A549 (cell line): Measurements from ENCODE around the gene YIPF3. TPM values are rescaled to one million over a fixed set of nuclear protein-coding genes. Genes with fewer than 3 reads are reported as not detected.

ENCODE experiments used
- ATAC-seq, 2 experiments: fragments of 200-7000 bp in 1 of 2; fragments of >200 bp in 1 of 2; cut with Nextera tagmentation in 1 of 2; cut with Tn5 transposase in 1 of 2; 3 replicates each; pipeline versions ENCODE4 v1.8.0 to v1.9.1; 2018 to 2020; ENCODE audit warnings: mild to moderate bottlenecking in 1 of 2, moderate library complexity in 1 of 2
- CTCF ChIA-PET: fragments of 300-600 bp; sonication (Branson Sonifier 250); formaldehyde crosslinking; extraction: SDS; loops from one replicate; lab custom pipeline; 2021; ENCODE audit warnings: antibody characterized with exemption, inconsistent platforms; lab: Yijun Ruan, JAX
- POLR2A ChIA-PET: fragments of 350-600 bp; formaldehyde crosslinking; extraction: SDS; loops from one replicate; lab custom pipeline; 2021; ENCODE audit warnings: antibody characterized with exemption, inconsistent platforms; lab: Yijun Ruan, JAX
- DNase-seq, 2 experiments: peaks; one replicate each; pipeline versions ENCODE4 v3.0.0 to v3.0.0-alpha.2; 2011 to 2016; ENCODE audit warnings: low read depth in 1 of 2, low spot score in 1 of 2
- FAIRE-seq: peaks from 2 replicates; lab custom pipeline; 2011; peaks lifted over from hg19 to GRCh38; lab: Jason Lieb, UNC
- H3K27ac ChIP-seq, 2 experiments: fragments of >200 bp; sonication (Bioruptor Twin); formaldehyde crosslinking; 3 replicates each; pipeline ENCODE4 v1.5.1; 2016 to 2017
- H3K4me1 ChIP-seq: fragments of >200 bp; sonication (Bioruptor Twin); formaldehyde crosslinking; 3 replicates; pipeline ENCODE4 v1.6.1; 2016
- H3K4me2 ChIP-seq: fragments of >200 bp; sonication (Bioruptor Twin); formaldehyde crosslinking; 3 replicates; pipeline ENCODE4 v1.6.1; 2016
- H3K4me3 ChIP-seq: fragments of >200 bp; sonication (Bioruptor Twin); formaldehyde crosslinking; 3 replicates; pipeline ENCODE4 v1.5.1; 2016
- H3K9me3 ChIP-seq: fragments of >200 bp; sonication (Bioruptor Twin); formaldehyde crosslinking; 3 replicates; pipeline ENCODE4 v1.6.1; 2016
- BCL3 ChIP-seq: fragments of >200 bp; sonication (Bioruptor Twin); formaldehyde crosslinking; IDR thresholded peaks from 3 replicates; pipeline ENCODE4 v1.6.1; 2016
- BHLHE40 ChIP-seq: IDR thresholded peaks from 2 replicates; pipeline ENCODE4 v1.6.1; 2012; ENCODE audit warnings: low read depth, low read length, inconsistent platforms
- CHD4 ChIP-seq: fragments of 200-600 bp; sonication (generic); IDR thresholded peaks from 2 replicates; pipeline ENCODE4 v1.6.1; 2016; ENCODE audit warnings: antibody characterized with exemption, mild to moderate bottlenecking, borderline replicate concordance
- FOXS1 ChIP-seq: fragments of 250-450 bp; sonication (Bioruptor Pico); IDR thresholded peaks from 2 replicates; pipeline ENCODE4 v1.5.0; 2020; ENCODE audit warnings: mild to moderate bottlenecking, moderate library complexity
- KDM1A ChIP-seq: fragments of 200-600 bp; sonication (generic); IDR thresholded peaks from 2 replicates; pipeline ENCODE4 v1.6.1; 2016; ENCODE audit warnings: low read depth, mild to moderate bottlenecking
- KDM5A ChIP-seq: fragments of 200-600 bp; sonication (generic); IDR thresholded peaks from 2 replicates; pipeline ENCODE4 v1.6.1; 2016; ENCODE audit warnings: antibody characterized with exemption, mild to moderate bottlenecking
- MAFK ChIP-seq: fragments of 450-650 bp; IDR thresholded peaks from 2 replicates; pipeline ENCODE4 v1.6.1; 2014; ENCODE audit not compliant: partially characterized antibody
- MYC ChIP-seq: IDR thresholded peaks from 2 replicates; pipeline ENCODE4 v1.6.1; 2012; ENCODE audit warnings: mild to moderate bottlenecking, inconsistent platforms, low read length, improper control_type of control experiment, borderline replicate concordance
- REST ChIP-seq: fragments of 200-600 bp; sonication (generic); IDR thresholded peaks from 2 replicates; pipeline ENCODE4 v1.6.1; 2016; ENCODE audit warnings: antibody characterized with exemption, mild to moderate bottlenecking, moderate library complexity
- RFX5 ChIP-seq: fragments of 450-650 bp; IDR thresholded peaks from 2 replicates; pipeline ENCODE4 v1.7.1; 2014; ENCODE audit warnings: antibody characterized with exemption, mild to moderate bottlenecking, moderate library complexity
- SMC3 ChIP-seq: fragments of >200 bp; sonication (Bioruptor Twin); formaldehyde crosslinking; IDR thresholded peaks from 3 replicates; pipeline ENCODE4 v1.6.1; 2018; ENCODE audit warnings: inconsistent platforms
- SREBF2 ChIP-seq: fragments of 450-650 bp; IDR thresholded peaks from 2 replicates; pipeline ENCODE4 v1.6.1; 2014; ENCODE audit warnings: mild to moderate bottlenecking, moderate library complexity
- USF2 ChIP-seq: fragments of 450-650 bp; IDR thresholded peaks from 2 replicates; pipeline ENCODE4 v1.6.1; 2014; ENCODE audit warnings: antibody characterized with exemption
- ZC3H11A ChIP-seq: fragments of 450-650 bp; IDR thresholded peaks from 2 replicates; pipeline ENCODE4 v1.6.1; 2014; ENCODE audit warnings: antibody characterized with exemption, mild to moderate bottlenecking
- ZSCAN20 ChIP-seq: fragments of 250-450 bp; sonication (Bioruptor Pico); IDR thresholded peaks from 2 replicates; pipeline ENCODE4 v1.8.0; 2022; ENCODE audit warnings: mild to moderate bottlenecking, moderate library complexity
- WGBS: methylation state at CpG from one replicate; pipeline ENCODE4 v1.1.6; 2017; ENCODE audit errors: missing lambda C conversion rate; 5-methylcytosine and 5-hydroxymethylcytosine counted together
- polyA plus RNA-seq, 4 experiments: library from polyadenylated mRNA; depleted of rRNA in 3 of 4; stranded (reverse); fragments of >200 nt; fragmentation: RNase III in 1 of 4; extraction: RNeasy Plus Mini Kit Qiagen cat#74134 plus additional on column Dnase treatment in 1 of 4; gene quantifications; 2 replicates in 3 of 4; 3 replicates in 1 of 4; pipeline ENCODE4 v1.2.3, GENCODE V29; 2011 to 2017

The YIPF3 gene
- polyA plus RNA-seq, 2 of the 4 experiments (the other 2 are of a cell fraction) = 63.4 to 108 TPM

GRCh38 chr6:43522547-43523261 is 6.0 kb upstream of the YIPF3 start:
- POLR2A ChIA-PET = no interaction called here
- CTCF ChIA-PET = interaction anchor here (1.2 kb wide), 1 partner anchor 526 kb away, joined by 3 read pairs; no protein-coding TSS in a partner anchor
- 94% methylated on average over 8 of the region's 8 CpGs for WGBS
- no peak for TF ChIP-seq ZSCAN20
- TF ChIP-seq BCL3 = no peak
- TF ChIP-seq REST = no peak
- no peak for TF ChIP-seq ZC3H11A
- TF ChIP-seq KDM1A = no peak
- TF ChIP-seq FOXS1 (CRISPR knock-in tag) = no peak
- FAIRE-seq (no peak), ATAC-seq (no peak), DNase-seq (no peak)
- Histone ChIP-seq H3K27ac (no peak overlapping the region), H3K4me3 (no peak overlapping the region), H3K4me2 (no peak overlapping the region), H3K9me3 (no peaks in the 10 kb centered on the region), H3K4me1 (peaks cover 10% of the 10 kb centered on the region; the same call in 2 of the 3 replicates)

- H3K4me2 ChIP-seq = no peak overlapping the region
- H3K27ac ChIP-seq = no peak overlapping the region
- H3K9me3 ChIP-seq = no peaks in the 10 kb centered on the region
- TF ChIP-seq BCL3 (no peak), ZC3H11A (no peak), BHLHE40 (no peak), MYC (no peak), SMC3 (no peak), CHD4 (no peak), KDM5A (no peak), RFX5 (no peak), MAFK (no peak), USF2 (no peak), SREBF2 (no peak)
- H3K4me1 ChIP-seq = peaks cover 10% of the 10 kb centered on the region; the same call in 2 of the 3 replicates
- ATAC-seq = no peak
- POLR2A ChIA-PET = no interaction called here
- no peak overlapping the region for H3K4me3 ChIP-seq
- no peak for FAIRE-seq
- no peak for DNase-seq
- WGBS = 81% methylated on average over 2 of the region's 2 CpGs
- CTCF ChIA-PET = interaction anchor here (0.8 to 1.2 kb wide), 2 partner anchors 16 to 525 kb away, joined by 3 read pairs; no protein-coding TSS in a partner anchor
Observed at GRCh38 chr6:43521836-43522235, 5.1 kb upstream of the YIPF3 start.
